Kidney tubule cell (primary cell): ENCODE measurements around the gene GRHL3.

ENCODE experiments used
- DNase-seq: peaks from one replicate; pipeline ENCODE4 v3.0.0-alpha.2; 2018; ENCODE audit warnings: low spot score

Gene GRHL3

GRCh38 chr1:24317956-24318614 lies 1.1 kb upstream of the GRHL3 start:
- DNase-seq, result peak; percentile 30

DNA sequence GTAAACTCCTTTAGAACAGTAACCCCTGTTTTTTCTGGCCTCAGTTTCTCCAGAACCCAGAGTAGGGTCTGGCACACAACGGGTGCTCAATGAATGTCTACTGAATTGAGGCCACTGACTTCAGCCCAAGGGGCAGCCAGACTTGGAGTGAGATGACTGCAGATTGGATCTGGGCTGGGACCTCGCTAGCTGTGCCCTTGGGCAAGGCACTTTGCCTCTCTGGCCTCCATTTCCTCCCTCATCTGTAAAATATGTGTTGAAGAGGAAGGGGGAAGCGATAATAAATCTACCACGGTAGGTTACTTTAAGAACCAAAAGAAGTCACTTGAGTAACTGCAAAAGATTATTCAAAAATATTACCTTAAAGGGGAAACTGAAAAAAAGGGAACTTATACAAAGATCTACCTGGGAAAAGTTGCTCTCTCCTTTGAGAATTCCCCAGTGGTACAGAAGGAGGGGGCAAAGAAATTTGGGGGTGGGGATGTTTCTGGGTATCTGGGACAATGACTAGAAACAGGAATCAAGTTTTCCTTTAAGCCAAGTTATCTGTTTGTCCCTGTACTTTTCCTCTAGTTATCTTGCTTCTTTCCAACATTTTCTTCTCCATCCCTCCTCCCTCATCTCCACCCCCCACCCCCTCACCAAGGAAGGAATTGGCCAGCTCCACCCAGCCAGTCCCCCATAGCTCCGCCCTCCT lies 394 bp upstream of the GRHL3 start:
- no peak for DNase-seq

GRCh38 chr1:24319962-24320361 lies 805 bp downstream of the GRHL3 start:
- DNase-seq, result peak; percentile 39

GRCh38 chr1:24321126-24321525 lies 2.0 kb downstream of the GRHL3 start:
- DNase-seq, result no peak

DNA sequence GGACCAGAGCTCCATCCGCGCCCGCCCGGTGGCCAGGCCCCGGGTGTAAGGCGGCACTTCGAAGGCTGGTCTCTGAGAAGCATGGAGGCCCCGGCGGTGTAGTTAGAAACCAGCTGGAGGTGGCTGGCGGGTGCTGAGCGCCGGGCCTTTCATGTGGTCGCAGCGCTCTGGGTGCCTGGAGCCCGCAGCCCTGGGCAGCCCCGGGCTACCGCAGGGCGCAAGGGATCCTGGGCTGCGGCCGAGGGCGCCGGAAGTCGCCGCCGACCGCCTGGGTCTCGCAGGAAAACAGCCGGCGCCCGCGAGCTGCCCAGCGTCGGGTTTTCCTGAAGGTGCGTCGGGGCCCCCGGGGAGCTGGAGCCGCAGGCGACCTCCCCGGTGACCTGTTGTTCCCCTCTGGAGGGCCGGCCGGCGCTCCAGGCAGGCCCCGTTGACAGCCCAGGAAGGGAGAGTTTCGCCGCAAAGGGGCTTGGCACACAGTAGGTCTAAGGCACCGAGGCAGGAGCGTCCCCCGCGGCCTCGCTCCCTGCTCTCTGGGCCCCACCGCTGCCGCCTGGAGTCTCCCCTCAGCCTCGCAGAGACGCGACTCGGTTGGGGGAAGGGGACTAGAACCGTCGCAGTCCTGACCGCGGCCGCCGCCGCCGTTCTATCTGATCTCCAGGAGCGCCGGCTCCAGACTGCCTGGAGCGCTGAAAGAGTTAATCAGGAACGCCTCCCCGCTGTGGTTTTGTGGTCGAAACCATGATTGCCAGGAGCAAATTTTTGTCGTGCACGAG lies 2.7 kb downstream of the GRHL3 start:
- peak; percentile 95 for DNase-seq

- DNase-seq, result no peak
Observed at GRCh38 chr1:24322470-24323177, 3.5 kb downstream of the GRHL3 start.

- DNase-seq, result peak; percentile 41
Observed at GRCh38 chr1:24323281-24323680, 4.1 kb downstream of the GRHL3 start.

- DNase-seq, result no peak
Observed at GRCh38 chr1:24324903-24325302, 5.7 kb downstream of the GRHL3 start.

GRCh38 chr1:24325587-24326449 lies 6.7 kb downstream of the GRHL3 start:
- no peak for DNase-seq

GRCh38 chr1:24327486-24327885 lies 8.3 kb downstream of the GRHL3 start:
- no peak for DNase-seq

- DNase-seq, result no peak
Observed at GRCh38 chr1:24327891-24328290, 8.7 kb downstream of the GRHL3 start.

GRCh38 chr1:24329331-24329730 lies 10.2 kb downstream of the GRHL3 start:
- no peak for DNase-seq

GRCh38 chr1:24329797-24330543 lies 10.8 kb downstream of the GRHL3 start:
- DNase-seq, result no peak

GRCh38 chr1:24331961-24332673 lies 13.0 kb downstream of the GRHL3 start:
- no peak for DNase-seq

DNA sequence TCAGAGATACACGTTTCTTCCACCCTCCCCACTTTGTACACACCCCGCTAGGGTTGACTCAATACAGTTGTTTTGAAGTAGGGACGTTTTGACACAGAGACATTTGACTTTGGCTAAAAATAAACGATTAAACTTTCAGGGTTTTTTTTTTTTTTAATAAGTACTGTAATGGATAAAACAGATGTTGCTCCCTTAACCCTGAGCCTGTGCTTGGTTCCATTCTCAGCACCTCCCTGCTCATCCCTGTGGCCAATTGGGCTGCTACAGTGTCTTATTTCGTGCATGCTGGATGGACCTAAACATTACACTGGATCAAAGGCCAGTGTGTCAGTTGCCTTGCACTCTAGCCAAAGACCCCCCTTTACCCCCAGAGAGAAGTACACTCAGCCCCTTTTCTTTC lies 16.9 kb downstream of the GRHL3 start:
- no peak for DNase-seq

GRCh38 chr1:24337455-24337854 lies 18.3 kb downstream of the GRHL3 start:
- no peak for DNase-seq

DNA sequence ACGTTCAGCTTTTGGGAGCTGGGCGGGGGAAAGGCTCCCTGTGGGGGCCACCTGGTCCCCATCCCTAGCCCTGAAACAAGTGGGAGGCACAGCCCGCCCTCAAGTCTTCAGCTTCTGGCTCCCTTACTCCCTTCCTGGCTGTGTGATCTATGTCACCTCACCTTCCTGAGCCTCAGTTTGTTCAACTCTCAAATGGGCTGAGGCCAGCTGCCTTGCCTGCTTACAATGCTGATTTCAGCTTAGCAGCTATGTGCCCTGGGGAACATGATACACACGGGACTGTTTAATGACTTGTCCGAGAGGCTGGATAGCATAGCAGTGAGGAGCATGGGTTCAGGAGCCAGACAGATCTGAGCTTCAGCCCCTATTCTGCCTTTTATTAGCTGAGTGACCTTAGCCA lies 19.3 kb downstream of the GRHL3 start:
- DNase-seq, result no peak

- no peak for DNase-seq
Observed at GRCh38 chr1:24339996-24340395, 20.8 kb downstream of the GRHL3 start.

- DNase-seq, result no peak
Observed at GRCh38 chr1:24340770-24341169, 21.6 kb downstream of the GRHL3 start.

GRCh38 chr1:24341260-24341659 lies 22.1 kb downstream of the GRHL3 start:
- DNase-seq, result no peak
